Mesenchymal stem cell (in vitro differentiated cells and primary cell): ENCODE data around the gene DYNC1LI1.

ENCODE experiments used
- DNase-seq: peaks from one replicate; pipeline ENCODE4 v3.0.0-alpha.2; 2013
- H2AFZ ChIP-seq: one replicate; pipeline ENCODE4 v1.6.1; 2013; ENCODE audit warnings: low read depth, mild to moderate bottlenecking, control low read depth, inconsistent platforms, low read length, moderate library complexity
- H2AK5ac ChIP-seq: 2 replicates; pipeline ENCODE4 v1.6.1; 2013; ENCODE audit warnings: low read length, moderate library complexity, mild to moderate bottlenecking, inconsistent platforms; ENCODE audit not compliant: severe bottlenecking
- H2BK120ac ChIP-seq: one replicate; pipeline ENCODE4 v1.6.1; 2013; ENCODE audit warnings: low read depth, mild to moderate bottlenecking, inconsistent platforms, low read length, moderate library complexity
- H2BK12ac ChIP-seq, 2 experiments: one replicate each; pipeline ENCODE4 v1.6.1; 2013; ENCODE audit warnings: inconsistent platforms in 2 of 2, low read length in 2 of 2, mild to moderate bottlenecking in 2 of 2, moderate library complexity in 2 of 2, control low read depth in 1 of 2
- H2BK15ac ChIP-seq: one replicate; pipeline ENCODE4 v1.6.1; 2013; ENCODE audit warnings: mild to moderate bottlenecking, low read depth, inconsistent platforms; ENCODE audit not compliant: poor library complexity, severe bottlenecking
- H2BK5ac ChIP-seq: 2 replicates; pipeline ENCODE4 v1.6.1; 2013; ENCODE audit warnings: low read depth, mild to moderate bottlenecking, low read length, control low read depth, inconsistent platforms; ENCODE audit not compliant: poor library complexity, severe bottlenecking
- H3K14ac ChIP-seq, 2 experiments: one replicate each; pipeline ENCODE4 v1.6.1; 2013; ENCODE audit warnings: inconsistent platforms in 2 of 2, low read length in 2 of 2, control low read depth in 1 of 2, mild to moderate bottlenecking in 1 of 2, moderate library complexity in 1 of 2
- H3K18ac ChIP-seq, 2 experiments: one replicate each; pipeline ENCODE4 v1.6.1; 2013; ENCODE audit warnings: inconsistent platforms in 2 of 2, low read length in 2 of 2, control low read depth in 1 of 2, low read depth in 1 of 2, mild to moderate bottlenecking in 1 of 2
- H3K23ac ChIP-seq, 2 experiments: one replicate each; pipeline ENCODE4 v1.6.1; 2013; ENCODE audit warnings: inconsistent platforms in 2 of 2, low read length in 2 of 2, mild to moderate bottlenecking in 2 of 2, moderate library complexity in 2 of 2, control low read depth in 1 of 2
- H3K27ac ChIP-seq: 2 replicates; pipeline ENCODE4 v1.5.1; 2013; ENCODE audit warnings: mild to moderate bottlenecking, moderate library complexity, low read length, control low read depth, inconsistent platforms; ENCODE audit not compliant: poor library complexity, severe bottlenecking
- H3K27me3 ChIP-seq, 2 experiments: 2 replicates each; pipeline versions ENCODE4 v1.6.1 to v1.7.0; 2013; ENCODE audit warnings: low read length in 2 of 2, mild to moderate bottlenecking in 2 of 2, moderate library complexity in 2 of 2, control low read depth in 1 of 2, inconsistent platforms in 1 of 2; ENCODE audit not compliant: control insufficient read depth in 1 of 2, insufficient read depth in 1 of 2
- H3K36me3 ChIP-seq, 2 experiments: 2 replicates each; pipeline versions ENCODE4 v1.6.1 to v1.7.0; 2013; ENCODE audit warnings: low read length in 2 of 2, control low read depth in 1 of 2, inconsistent platforms in 1 of 2, low read depth in 1 of 2, mild to moderate bottlenecking in 1 of 2; ENCODE audit not compliant: insufficient read depth in 2 of 2, control insufficient read depth in 1 of 2
- H3K4ac ChIP-seq, 2 experiments: one replicate each; pipeline ENCODE4 v1.6.1; 2013; ENCODE audit warnings: inconsistent platforms in 2 of 2, low read length in 2 of 2, mild to moderate bottlenecking in 2 of 2, moderate library complexity in 2 of 2, control low read depth in 1 of 2, low read depth in 1 of 2
- H3K4me1 ChIP-seq: 2 replicates; pipeline ENCODE4 v1.6.1; 2013; ENCODE audit warnings: low read depth, low read length, control low read depth; ENCODE audit not compliant: control insufficient read depth, insufficient read depth
- H3K4me2 ChIP-seq: 2 replicates; pipeline ENCODE4 v1.6.1; 2013; ENCODE audit warnings: low read length, mild to moderate bottlenecking, inconsistent platforms; ENCODE audit not compliant: poor library complexity, severe bottlenecking
- H3K4me3 ChIP-seq, 2 experiments: 2 replicates each; pipeline versions ENCODE4 v1.5.1 to v1.7.0; 2013; ENCODE audit warnings: low read length in 2 of 2, mild to moderate bottlenecking in 2 of 2, control low read depth in 1 of 2, low read depth in 1 of 2; ENCODE audit not compliant: insufficient read depth in 1 of 2
- H3K79me1 ChIP-seq: replicated peaks from 2 replicates; pipeline ENCODE4 v1.6.1; 2013; ENCODE audit warnings: mild to moderate bottlenecking, control low read depth, low read length, inconsistent platforms; ENCODE audit not compliant: poor library complexity, severe bottlenecking
- H3K9ac ChIP-seq: 2 replicates; pipeline ENCODE4 v1.7.0; 2013; ENCODE audit warnings: mild to moderate bottlenecking, low read length, moderate library complexity
- H3K9me3 ChIP-seq: 2 replicates; pipeline ENCODE4 v1.7.0; 2013; ENCODE audit warnings: mild to moderate bottlenecking, low read length; ENCODE audit not compliant: control insufficient read depth
- H4K8ac ChIP-seq: one replicate; pipeline ENCODE4 v1.6.1; 2013; ENCODE audit warnings: inconsistent platforms, mild to moderate bottlenecking, low read length, moderate library complexity
- H4K91ac ChIP-seq: one replicate; pipeline ENCODE4 v1.6.1; 2013; ENCODE audit warnings: mild to moderate bottlenecking, low read length, inconsistent platforms
- WGBS: methylation state at CpG from one replicate; pipeline ENCODE4 v1.1.7; 2013; ENCODE audit warnings: mixed read lengths; 5-methylcytosine and 5-hydroxymethylcytosine counted together

The DYNC1LI1 gene

DNA sequence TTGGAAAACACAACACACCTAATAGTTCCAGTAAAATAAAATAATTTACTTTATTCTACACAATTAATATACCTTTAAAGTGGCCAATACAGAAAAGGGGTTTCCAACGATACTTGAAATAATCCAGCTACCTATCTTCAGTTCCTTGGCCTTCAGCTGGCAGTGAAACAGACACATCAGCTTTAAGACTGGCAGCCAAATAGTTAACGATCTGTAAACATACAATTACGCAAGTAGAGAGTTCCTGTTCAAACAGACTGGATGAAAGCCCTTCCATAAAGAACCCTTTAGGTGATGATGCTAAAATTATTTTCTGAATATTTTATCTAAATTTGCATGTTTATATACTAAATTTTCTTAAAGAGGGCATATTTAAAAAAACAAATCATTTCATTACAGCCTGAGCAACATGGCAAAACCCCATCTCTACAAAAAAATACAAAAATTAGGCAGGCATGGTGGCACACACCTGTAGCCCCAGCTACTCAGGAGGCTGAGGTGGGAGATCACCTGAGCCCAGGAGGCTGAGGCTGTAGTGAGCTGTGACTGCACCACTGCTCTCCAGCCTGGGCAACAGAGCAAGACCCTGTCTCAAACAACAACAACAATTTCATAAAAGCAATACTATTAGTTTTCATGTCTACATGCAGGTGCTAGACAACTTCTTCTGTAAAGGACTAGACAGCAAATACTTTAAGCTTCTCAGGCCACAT, 12.9 kb downstream of the DYNC1LI1 start:
- Histone ChIP-seq H3K9ac (no peak overlapping the region), H3K14ac (no peak overlapping the region)

DNA sequence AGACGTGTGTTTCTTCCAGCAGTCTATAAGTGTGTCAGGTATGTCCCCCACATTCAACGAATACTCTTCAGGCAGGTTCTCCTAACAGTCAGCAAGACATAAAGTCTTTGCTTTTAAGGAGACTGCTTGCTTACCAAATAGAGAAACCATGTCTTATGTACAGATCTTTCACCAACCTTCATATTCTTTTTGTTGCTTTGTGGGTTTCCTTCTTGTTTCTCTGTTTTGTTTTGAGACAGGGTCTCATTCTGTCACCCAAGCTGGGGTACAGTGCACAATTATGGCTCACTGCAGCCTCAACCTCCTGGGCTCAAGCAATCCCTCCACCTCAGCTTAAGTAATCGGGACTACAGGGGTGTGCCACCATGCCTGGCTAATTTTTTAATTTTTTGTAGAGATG, 14.3 kb downstream of the DYNC1LI1 start:
- Histone ChIP-seq H3K4me3 (no peak overlapping the region), H2BK5ac (no peak overlapping the region), H2BK15ac (no peak overlapping the region), H3K9ac (no peak overlapping the region), H2AK5ac (no peak overlapping the region), H2AFZ (no peak overlapping the region), H4K8ac (no peak overlapping the region), H3K79me1 (peaks cover 20% of the 10 kb centered on the region), H3K27me3 (no peaks in the 10 kb centered on the region), H2BK120ac (no peak overlapping the region), H3K4me2 (no peak overlapping the region), H3K4me1 (no peaks in the 10 kb centered on the region), H3K4ac (no peak overlapping the region), H4K91ac (no peak overlapping the region), H3K14ac (no peak overlapping the region), H3K27ac (no peak overlapping the region), H3K9me3 (no peaks in the 10 kb centered on the region), H2BK12ac (no peak overlapping the region), H3K36me3 (peaks cover 0 to 4% of the 10 kb centered on the region in 2 experiments), H3K18ac (no peak overlapping the region), H3K23ac (no peak overlapping the region)
- DNase-seq = no peak
- 90% methylated on average over 3 of the region's 3 CpGs for WGBS

More for the DNA sequence above, 12.9 kb downstream of the DYNC1LI1 start:
- H3K4me3 ChIP-seq = no peak overlapping the region
- H3K9me3 ChIP-seq = no peaks in the 10 kb centered on the region
- H2BK5ac ChIP-seq = no peak overlapping the region
- no peak overlapping the region for H2AK5ac ChIP-seq
- peaks cover 23% of the 10 kb centered on the region for H3K79me1 ChIP-seq
- no peak overlapping the region for H2BK12ac ChIP-seq
- H3K4me1 ChIP-seq = no peaks in the 10 kb centered on the region
- H3K27me3 ChIP-seq = no peaks in the 10 kb centered on the region
- no peak overlapping the region for H3K4ac ChIP-seq
- no peak overlapping the region for H2AFZ ChIP-seq
- no peak for DNase-seq
- 97% methylated on average over 2 of the region's 3 CpGs for WGBS
- H2BK120ac ChIP-seq = no peak overlapping the region
- no peak overlapping the region for H3K4me2 ChIP-seq
- no peak overlapping the region for H4K91ac ChIP-seq
- H3K27ac ChIP-seq = no peak overlapping the region
- H3K36me3 ChIP-seq = peaks cover 0 to 8% of the 10 kb centered on the region in 2 experiments
- no peak overlapping the region for H2BK15ac ChIP-seq
- no peak overlapping the region for H3K18ac ChIP-seq
- no peak overlapping the region for H4K8ac ChIP-seq
- no peak overlapping the region for H3K23ac ChIP-seq

DNA sequence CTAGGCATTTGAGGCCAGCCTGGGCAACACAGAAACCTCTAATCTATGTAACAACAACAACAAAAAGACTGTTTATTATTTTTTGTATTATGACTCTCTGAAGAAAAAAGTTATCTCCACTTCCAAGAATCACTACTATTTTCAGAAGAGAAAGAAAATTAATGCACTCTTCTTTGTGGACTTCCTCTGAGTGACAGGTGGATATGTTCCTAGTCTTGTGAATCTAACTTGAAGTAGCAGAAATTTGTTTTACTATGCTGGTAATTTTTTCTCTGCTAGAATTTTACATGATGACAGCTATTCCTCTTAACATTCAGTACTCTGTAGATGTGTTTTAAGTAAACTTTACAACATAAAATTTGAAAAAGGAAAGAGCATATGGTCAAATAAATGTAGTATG, 16.7 kb downstream of the DYNC1LI1 start:
- Histone ChIP-seq H2BK120ac (no peak overlapping the region), H3K4me3 (no peak overlapping the region), H3K4ac (no peak overlapping the region), H3K4me2 (no peak overlapping the region), H2BK5ac (no peak overlapping the region), H2BK12ac (no peak overlapping the region), H3K27me3 (no peaks in the 10 kb centered on the region), H3K9me3 (no peaks in the 10 kb centered on the region), H3K27ac (no peak overlapping the region), H2BK15ac (no peak overlapping the region), H3K36me3 (peaks cover 0 to 4% of the 10 kb centered on the region in 2 experiments), H3K9ac (no peak overlapping the region), H4K91ac (no peak overlapping the region), H3K18ac (no peak overlapping the region), H3K4me1 (peaks cover 2% of the 10 kb centered on the region), H2AK5ac (no peak overlapping the region), H3K79me1 (peaks cover 16% of the 10 kb centered on the region), H4K8ac (no peak overlapping the region), H2AFZ (no peak overlapping the region), H3K23ac (no peak overlapping the region), H3K14ac (no peak overlapping the region)
- DNase-seq = no peak

DNA sequence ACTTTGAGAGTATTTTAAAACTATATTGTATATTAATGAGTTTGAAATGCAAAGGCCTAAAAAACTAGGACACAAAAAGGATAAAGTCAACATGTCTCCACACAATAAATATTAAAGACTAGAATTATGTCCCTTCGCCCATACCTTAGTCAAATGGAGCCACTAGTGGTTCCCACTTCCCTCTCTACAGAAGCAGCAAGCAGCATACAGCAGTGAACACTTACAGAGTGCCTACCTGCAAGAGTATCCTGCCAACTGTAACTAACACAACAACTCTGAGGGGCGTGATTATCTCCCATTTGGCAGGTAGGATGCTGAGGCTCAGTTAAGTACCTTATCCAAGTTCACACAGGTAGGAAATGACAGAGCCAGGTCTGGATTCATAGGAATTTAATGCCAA, 17.2 kb downstream of the DYNC1LI1 start:
- Histone ChIP-seq H2BK15ac (no peak overlapping the region), H2BK120ac (no peak overlapping the region), H3K9ac (no peak overlapping the region), H3K27me3 (no peaks in the 10 kb centered on the region), H2AK5ac (no peak overlapping the region), H3K79me1 (peaks cover 16% of the 10 kb centered on the region), H3K27ac (no peak overlapping the region), H3K4me2 (no peak overlapping the region), H3K4ac (no peak overlapping the region), H3K4me1 (peaks cover 2% of the 10 kb centered on the region), H4K91ac (no peak overlapping the region), H3K14ac (no peak overlapping the region), H3K9me3 (no peaks in the 10 kb centered on the region), H3K4me3 (no peak overlapping the region), H3K23ac (no peak overlapping the region), H4K8ac (no peak overlapping the region), H2AFZ (no peak overlapping the region), H2BK5ac (no peak overlapping the region), H3K18ac (no peak overlapping the region), H2BK12ac (no peak overlapping the region), H3K36me3 (peaks cover 0 to 4% of the 10 kb centered on the region in 2 experiments)
- WGBS = 100% methylated on average over 1 of the region's 2 CpGs
- no peak for DNase-seq
